ENCODE data around the gene ARNT2.

DNA sequence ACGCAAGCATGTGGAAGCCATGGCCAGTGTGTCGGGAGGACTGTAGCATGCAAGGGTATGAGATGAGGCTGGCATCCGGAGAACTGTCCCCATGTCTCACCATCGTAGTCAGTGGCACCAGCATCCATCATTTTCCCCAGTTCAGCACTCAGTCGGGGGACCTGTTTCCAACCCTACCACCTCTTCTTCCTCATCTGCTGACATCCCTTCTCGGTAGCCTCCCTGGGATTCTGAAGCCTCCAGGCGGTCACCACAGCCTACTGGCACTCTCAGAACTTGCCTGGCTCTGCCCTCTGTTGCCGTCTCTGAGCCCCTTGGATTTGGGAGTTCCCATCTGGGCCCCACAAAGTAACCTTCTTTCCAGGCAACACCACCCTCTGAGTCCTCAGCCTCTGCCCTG, 159.9 kb downstream of the ARNT2 start:
- TF ChIP-seq CTCF (IDR thresholded peaks at IDR 0.05) (no peak), ZFX (IDR thresholded peaks at IDR 0.05; ENCODE audit: borderline replicate concordance) (no peak)

Data from 22Rv1 (cell line).